HG03521 (cell line): ENCODE data around the gene FKBP8.

Experiments
- ATAC-seq: cut with Tn5 transposase; IDR thresholded peaks from one replicate; pipeline ENCODE4 v1.9.1; 2021; ENCODE audit warnings: mild to moderate bottlenecking, moderate library complexity; ENCODE audit not compliant: unreplicated experiment

The FKBP8 gene

GRCh38 chr19:18522124-18522861 lies 21.1 kb downstream of the FKBP8 start:
- peak; percentile 76 for ATAC-seq

- peak; percentile 2 for ATAC-seq
Observed at GRCh38 chr19:18521692-18522123, 21.7 kb downstream of the FKBP8 start, which contains the start of gene ELL. Gene ELL (minus strand): TSS chr19:18522070. CDS start chr19:18522055, 15 bp downstream.

- no peak for ATAC-seq
Observed at GRCh38 chr19:18520848-18521691, 22.3 kb downstream of the FKBP8 start.

- no peak for ATAC-seq
Observed at GRCh38 chr19:18519962-18520847, 23.2 kb downstream of the FKBP8 start.

- no peak for ATAC-seq
Observed at GRCh38 chr19:18518639-18519038, 24.7 kb downstream of the FKBP8 start.

- ATAC-seq = no peak
Observed at GRCh38 chr19:18517606-18518005, 25.8 kb downstream of the FKBP8 start.

- no peak for ATAC-seq
Observed at GRCh38 chr19:18515959-18516358, 27.4 kb downstream of the FKBP8 start.

- ATAC-seq = no peak
Observed at GRCh38 chr19:18514800-18515682, 28.3 kb downstream of the FKBP8 start.

- ATAC-seq = no peak
Observed at GRCh38 chr19:18513868-18514267, 29.5 kb downstream of the FKBP8 start.

- no peak for ATAC-seq
Observed at GRCh38 chr19:18510216-18510615, 33.2 kb downstream of the FKBP8 start.

- ATAC-seq = no peak
Observed at GRCh38 chr19:18508585-18508984, 34.8 kb downstream of the FKBP8 start.

- no peak for ATAC-seq
Observed at GRCh38 chr19:18507727-18508440, 35.5 kb downstream of the FKBP8 start.

GRCh38 chr19:18507021-18507726 lies 36.2 kb downstream of the FKBP8 start:
- ATAC-seq = no peak

GRCh38 chr19:18506101-18506930 lies 37.1 kb downstream of the FKBP8 start:
- no peak for ATAC-seq

GRCh38 chr19:18504886-18505610 lies 38.3 kb downstream of the FKBP8 start:
- no peak for ATAC-seq

GRCh38 chr19:18503971-18504885 lies 39.1 kb downstream of the FKBP8 start:
- no peak for ATAC-seq
